HepG2 (cell line): Measurements from ENCODE around the gene S100A13.

Experiments used
- EHMT2 ChIP-seq: fragments of 200-600 bp; sonication (generic); IDR thresholded peaks from 2 replicates; pipeline ENCODE4 v1.7.0; 2017; ENCODE audit warnings: antibody characterized with exemption, low read depth, low read length, borderline replicate concordance
- SAP130 ChIP-seq: IDR thresholded peaks from 2 replicates; pipeline ENCODE4 v1.6.1; 2016; ENCODE audit warnings: low read depth
- TAF1 ChIP-seq: sonication (generic); formaldehyde crosslinking; IDR thresholded peaks from 2 replicates; pipeline ENCODE4 v1.4.0; 2020; ENCODE audit warnings: missing genetic modification reagents
- ZXDC ChIP-seq: sonication (generic); formaldehyde crosslinking; IDR thresholded peaks from 2 replicates; pipeline ENCODE4 v1.5.0; 2020; ENCODE audit warnings: mild to moderate bottlenecking, missing genetic modification reagents
- TF ChIP-seq, protein P1 (sequence below): sonication (generic); formaldehyde crosslinking; IDR thresholded peaks from 2 replicates; pipeline ENCODE4 v1.5.0; 2020; ENCODE audit warnings: mild to moderate bottlenecking, missing genetic modification reagents, moderate library complexity

DNA sequence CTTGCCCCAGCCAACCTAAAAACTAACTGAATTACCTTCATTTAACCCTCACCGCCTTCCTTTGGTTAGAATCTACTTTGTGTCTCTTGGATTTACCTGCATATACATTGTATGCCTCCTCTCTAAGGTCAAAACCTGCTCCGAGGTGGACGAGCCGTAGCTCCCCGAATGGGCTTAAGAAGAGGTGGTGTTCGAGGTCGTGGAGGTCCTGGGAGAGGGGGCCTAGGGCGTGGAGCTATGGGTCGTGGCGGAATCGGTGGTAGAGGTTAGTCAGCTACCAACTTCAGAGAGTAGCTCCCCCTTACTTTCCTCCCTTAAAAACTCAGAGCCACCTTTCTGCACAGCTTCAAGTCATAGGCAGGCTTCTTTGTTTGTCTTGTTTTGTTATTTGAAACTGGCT, 15.8 kb upstream of the S100A13 start:
- TF ChIP-seq ZXDC (CRISPR knock-in tag) = no peak
- no peak for TF ChIP-seq SAP130 (CRISPR knock-in tag)
- no peak for TF ChIP-seq EHMT2
- TF ChIP-seq, protein P1, sequence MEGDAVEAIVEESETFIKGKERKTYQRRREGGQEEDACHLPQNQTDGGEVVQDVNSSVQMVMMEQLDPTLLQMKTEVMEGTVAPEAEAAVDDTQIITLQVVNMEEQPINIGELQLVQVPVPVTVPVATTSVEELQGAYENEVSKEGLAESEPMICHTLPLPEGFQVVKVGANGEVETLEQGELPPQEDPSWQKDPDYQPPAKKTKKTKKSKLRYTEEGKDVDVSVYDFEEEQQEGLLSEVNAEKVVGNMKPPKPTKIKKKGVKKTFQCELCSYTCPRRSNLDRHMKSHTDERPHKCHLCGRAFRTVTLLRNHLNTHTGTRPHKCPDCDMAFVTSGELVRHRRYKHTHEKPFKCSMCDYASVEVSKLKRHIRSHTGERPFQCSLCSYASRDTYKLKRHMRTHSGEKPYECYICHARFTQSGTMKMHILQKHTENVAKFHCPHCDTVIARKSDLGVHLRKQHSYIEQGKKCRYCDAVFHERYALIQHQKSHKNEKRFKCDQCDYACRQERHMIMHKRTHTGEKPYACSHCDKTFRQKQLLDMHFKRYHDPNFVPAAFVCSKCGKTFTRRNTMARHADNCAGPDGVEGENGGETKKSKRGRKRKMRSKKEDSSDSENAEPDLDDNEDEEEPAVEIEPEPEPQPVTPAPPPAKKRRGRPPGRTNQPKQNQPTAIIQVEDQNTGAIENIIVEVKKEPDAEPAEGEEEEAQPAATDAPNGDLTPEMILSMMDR = no peak
- no peak for TF ChIP-seq TAF1
